IMR-90 (cell line): Measurements from ENCODE around the gene ANKRD40. TPM values are rescaled to one million over a fixed set of nuclear protein-coding genes. Genes with fewer than 3 reads are reported as not detected.
"Not testable (repeated sequence)": the region's sequence is repeated elsewhere in the genome, so short reads cannot be mapped to it uniquely, and the experiment has no call there.

Experiments
- ATAC-seq: fragments of 200-7000 bp; cut with Tn5 transposase; 2 replicates; pipeline ENCODE4 v1.9.1; 2020; ENCODE audit warnings: low read depth, mild to moderate bottlenecking, moderate library complexity
- BruUV-seq: library from RNA; stranded (reverse); fragments of 400-500 nt; replicated peaks from 2 replicates; lab custom pipeline; 2021; lab: Mats Ljungman, UMichigan
- CTCF ChIA-PET: fragments of 300-600 bp; formaldehyde crosslinking; extraction: SDS; loops from one replicate; lab custom pipeline; 2021; ENCODE audit warnings: antibody characterized with exemption; lab: Yijun Ruan, JAX
- POLR2A ChIA-PET: fragments of 300-600 bp; sonication (Branson Sonifier 250); formaldehyde crosslinking; loops from one replicate; lab custom pipeline; 2022; ENCODE audit warnings: antibody characterized with exemption; ENCODE audit not compliant: unreplicated experiment; lab: Charles Lee
- DNase-seq: peaks from one replicate; pipeline ENCODE4 v3.0.0; 2013
- H2AFZ ChIP-seq: replicated peaks from 2 replicates; pipeline ENCODE3; 2013; ENCODE audit warnings: low read length, mild to moderate bottlenecking; ENCODE audit not compliant: poor library complexity
- H2AK5ac ChIP-seq: 2 replicates; pipeline ENCODE4 v1.6.1; 2013; ENCODE audit warnings: low read depth, low read length, inconsistent platforms
- H2AK9ac ChIP-seq: replicated peaks from 2 replicates; pipeline ENCODE3; 2013; ENCODE audit warnings: mild to moderate bottlenecking, low read depth, low read length, moderate library complexity; ENCODE audit not compliant: poor library complexity
- H2BK120ac ChIP-seq: 2 replicates; pipeline ENCODE4 v1.6.1; 2013; ENCODE audit warnings: low read depth, low read length, inconsistent platforms
- H2BK15ac ChIP-seq: 3 replicates; pipeline ENCODE4 v1.6.1; 2013; ENCODE audit warnings: low read depth, low read length, inconsistent platforms
- H2BK20ac ChIP-seq: 2 replicates; pipeline ENCODE4 v1.6.1; 2013; ENCODE audit warnings: low read depth, mild to moderate bottlenecking, inconsistent platforms, low read length, moderate library complexity
- H2BK5ac ChIP-seq: 2 replicates; pipeline ENCODE4 v1.6.1; 2013; ENCODE audit warnings: mild to moderate bottlenecking, low read depth, low read length, inconsistent platforms; ENCODE audit not compliant: poor library complexity, severe bottlenecking
- H3K14ac ChIP-seq: replicated peaks from 2 replicates; pipeline ENCODE4 v1.6.1; 2013; ENCODE audit warnings: low read depth, low read length, inconsistent platforms
- H3K18ac ChIP-seq: 2 replicates; pipeline ENCODE4 v1.6.1; 2013; ENCODE audit warnings: low read depth, low read length, control low read depth
- H3K23ac ChIP-seq: 2 replicates; pipeline ENCODE4 v1.6.1; 2013; ENCODE audit warnings: low read depth, low read length, inconsistent platforms
- H3K27ac ChIP-seq: 2 replicates; pipeline ENCODE4 v1.5.1; 2013; ENCODE audit warnings: mild to moderate bottlenecking, control low read depth, low read length; ENCODE audit not compliant: insufficient read depth
- H3K27me3 ChIP-seq: 2 replicates; pipeline ENCODE4 v1.6.1; 2013; ENCODE audit warnings: low read length; ENCODE audit not compliant: control insufficient read depth, insufficient read depth
- H3K36me3 ChIP-seq: 2 replicates; pipeline ENCODE4 v1.6.1; 2013; ENCODE audit warnings: low read length, mixed read lengths; ENCODE audit not compliant: control insufficient read depth, insufficient read depth
- H3K4ac ChIP-seq: 2 replicates; pipeline ENCODE4 v1.6.1; 2013; ENCODE audit warnings: low read depth, low read length, inconsistent platforms
- H3K4me1 ChIP-seq: 2 replicates; pipeline ENCODE4 v1.6.1; 2013; ENCODE audit warnings: low read length, mixed read lengths; ENCODE audit not compliant: control insufficient read depth, insufficient read depth
- H3K4me2 ChIP-seq: 2 replicates; pipeline ENCODE4 v1.6.1; 2013; ENCODE audit warnings: low read depth, mild to moderate bottlenecking, control low read depth, low read length, moderate library complexity
- H3K4me3 ChIP-seq: 2 replicates; pipeline ENCODE4 v1.5.1; 2013; ENCODE audit warnings: low read depth, mild to moderate bottlenecking, control low read depth, low read length, moderate library complexity; ENCODE audit not compliant: insufficient read depth
- H3K56ac ChIP-seq: 2 replicates; pipeline ENCODE4 v1.6.1; 2013; ENCODE audit warnings: low read length, inconsistent platforms; ENCODE audit not compliant: insufficient read depth; ENCODE audit errors: extremely low read depth
- H3K79me1 ChIP-seq, 2 experiments: 2 replicates each; pipeline ENCODE4 v1.6.1; 2013; ENCODE audit warnings: low read length in 2 of 2, inconsistent platforms in 1 of 2, low read depth in 1 of 2
- H3K9ac ChIP-seq: 2 replicates; pipeline ENCODE4 v1.6.1; 2013; ENCODE audit warnings: low read depth, low read length, control low read depth
- H3K9me1 ChIP-seq: 2 replicates; pipeline ENCODE4 v1.6.1; 2013; ENCODE audit warnings: low read length, inconsistent platforms; ENCODE audit not compliant: insufficient read depth
- H3K9me3 ChIP-seq: 2 replicates; pipeline ENCODE4 v1.6.1; 2013; ENCODE audit warnings: low read length; ENCODE audit not compliant: control insufficient read depth, insufficient read depth
- H4K20me1 ChIP-seq: 2 replicates; pipeline ENCODE4 v1.6.1; 2013; ENCODE audit warnings: low read length, inconsistent platforms; ENCODE audit not compliant: insufficient read depth
- H4K5ac ChIP-seq: 2 replicates; pipeline ENCODE4 v1.6.1; 2013; ENCODE audit warnings: mild to moderate bottlenecking, low read depth, low read length, control low read depth
- H4K8ac ChIP-seq, 2 experiments: 2 replicates each; pipeline ENCODE4 v1.6.1; 2013; ENCODE audit warnings: low read depth in 2 of 2, low read length in 2 of 2, control low read depth in 1 of 2, inconsistent platforms in 1 of 2
- H4K91ac ChIP-seq: 2 replicates; pipeline ENCODE4 v1.6.1; 2013; ENCODE audit warnings: low read depth, low read length, inconsistent platforms; ENCODE audit not compliant: insufficient read depth
- WGBS, 2 experiments: methylation state at CpG; one replicate each; pipeline versions ENCODE4 v1.1.5 to v1.1.7; 2013; ENCODE audit warnings: missing lambda C conversion rate in 2 of 2; ENCODE audit not compliant: insufficient read length in 1 of 2; ENCODE audit errors: extremely low coverage in 2 of 2; 5-methylcytosine and 5-hydroxymethylcytosine counted together
- dilution Hi-C: fragments of 300-500 bp; cut with HindIII; formaldehyde crosslinking; loops from one replicate; pipeline ENCODE4 v1.14.3; 2018; ENCODE audit warnings: low sequenced_read_pairs; ENCODE audit not compliant: unreplicated experiment
- in situ Hi-C: fragments of 300-500 bp; cut with MboI; formaldehyde crosslinking; loops from 3 replicates; pipeline ENCODE4 v1.14.3; 2019; ENCODE audit warnings: low sequenced_read_pairs, inconsistent platforms, mixed read lengths
- intact Hi-C: fragments of 100-400 bp; cut with micrococcal nuclease; formaldehyde crosslinking; loops from 2 replicates; pipeline ENCODE4 v1.10.0; 2022
- polyA plus RNA-seq, 3 experiments: library from polyadenylated mRNA; depleted of rRNA; stranded (reverse); fragments of >200 nt; gene quantifications; 2 replicates each; pipeline ENCODE4 v1.2.3, GENCODE V29; 2012; ENCODE audit warnings: low replicate concordance in 1 of 3
- total RNA-seq: library from RNA; depleted of rRNA; stranded (reverse); fragments of >200 nt; gene quantifications from 2 replicates; pipeline ENCODE4 v1.2.3, GENCODE V29; 2012

Gene ANKRD40
- total and polyA plus RNA-seq, 2 of the 4 experiments (the other 2 are of a cell fraction), result 23.4 to 35.8 TPM

GRCh38 chr17:50709053-50709452, 1.3 kb upstream of the ANKRD40 start:
- H2BK15ac ChIP-seq, BruUV-seq, H2AK9ac ChIP-seq, H3K4me3 ChIP-seq, H3K36me3 ChIP-seq, H3K9me1 ChIP-seq, H3K4me2 ChIP-seq, ATAC-seq, POLR2A ChIA-PET, H3K9me3 ChIP-seq, H3K27me3 ChIP-seq, intact Hi-C loops, dilution Hi-C loops, in situ Hi-C loops, H4K20me1 ChIP-seq, CTCF ChIA-PET, DNase-seq, H3K4me1 ChIP-seq: not testable (repeated sequence)
- peak overlapping the region; percentile 96 for H3K4ac ChIP-seq
- H3K56ac ChIP-seq, result peak overlapping the region; percentile 92
- H4K91ac ChIP-seq, result peak overlapping the region; percentile 64; the same call in 1 of the 2 replicates
- 100% methylated on average over 2 of the region's 4 CpGs; no CpG with 5 or more reads in 1 of the 2 experiments for WGBS, 2 experiments
- H2AFZ ChIP-seq, result peak overlapping the region; percentile 84
- H3K14ac ChIP-seq, result peak overlapping the region; percentile 99
- peak overlapping the region; percentile 95 for H2BK120ac ChIP-seq
- peak overlapping the region; percentile 74; the same call in 1 of the 2 replicates for H2AK5ac ChIP-seq
- peak overlapping the region; percentile 80 for H3K9ac ChIP-seq
- peak overlapping the region; percentile 98; the same call in 1 of the 2 replicates for H3K23ac ChIP-seq
- H3K27ac ChIP-seq, result peak overlapping the region; percentile 82; the same call in 1 of the 2 replicates
- peak overlapping the region; percentile 88 for H2BK5ac ChIP-seq
- peak overlapping the region; percentile 70; the same call in 1 of the 2 replicates for H3K18ac ChIP-seq
- H4K8ac ChIP-seq, result peak overlapping the region; percentile 93 to 97
- peak overlapping the region; percentile 27; the same call in 1 of the 2 replicates for H2BK20ac ChIP-seq
- peak overlapping the region; percentile 89 for H4K5ac ChIP-seq
- peaks cover 9 to 39% of the 10 kb centered on the region in 2 experiments; a peak in 3 of 4 replicates for H3K79me1 ChIP-seq
